Neural cell (in vitro differentiated cells): ENCODE measurements around the gene HS3ST2. TPM values are rescaled to one million over a fixed set of nuclear protein-coding genes. Genes with fewer than 3 reads are reported as not detected.

Experiments used
- H2AFZ ChIP-seq: fragments of 200-600, 300-800 bp; sonication (generic), shearing (Covaris generic); 2 replicates; pipeline ENCODE4 v1.6.0; 2014; ENCODE audit warnings: low read depth, mild to moderate bottlenecking, antibody characterized with exemption, low read length, moderate library complexity
- H3F3A ChIP-seq: fragments of 200-600 bp; shearing (Covaris generic); 2 replicates; pipeline ENCODE4 v1.6.1; 2016; ENCODE audit warnings: mild to moderate bottlenecking, moderate library complexity, mixed read lengths, antibody characterized with exemption, low read length; ENCODE audit not compliant: insufficient read depth, poor library complexity, severe bottlenecking
- H3K27ac ChIP-seq: fragments of 200-600, 300-800 bp; sonication (generic), shearing (Covaris generic); 2 replicates; pipeline ENCODE4 v1.5.1; 2014; ENCODE audit warnings: mild to moderate bottlenecking, low read length, moderate library complexity
- H3K27me3 ChIP-seq: fragments of 300-800, 200-600 bp; sonication (generic), shearing (Covaris generic); 2 replicates; pipeline ENCODE4 v1.6.0; 2014; ENCODE audit warnings: mild to moderate bottlenecking, low read depth, low read length, moderate library complexity; ENCODE audit not compliant: insufficient read depth
- H3K36me3 ChIP-seq: fragments of 300-800, 200-600 bp; sonication (generic), shearing (Covaris generic); 2 replicates; pipeline ENCODE4 v1.5.1; 2014; ENCODE audit warnings: mild to moderate bottlenecking, antibody characterized with exemption, low read length, moderate library complexity; ENCODE audit not compliant: insufficient read depth
- H3K4me2 ChIP-seq: fragments of 300-800, 200-600 bp; sonication (generic), shearing (Covaris generic); 2 replicates; pipeline ENCODE4 v1.6.0; 2014; ENCODE audit warnings: mild to moderate bottlenecking, low read length
- H3K4me3 ChIP-seq: fragments of 300-800, 200-600 bp; sonication (generic), shearing (Covaris generic); 2 replicates; pipeline ENCODE4 v1.5.1; 2014; ENCODE audit warnings: mild to moderate bottlenecking, low read length, moderate library complexity
- H3K79me2 ChIP-seq: fragments of 200-600 bp; shearing (Covaris generic); replicated peaks from 2 replicates; pipeline ENCODE4 v1.6.0; 2014; ENCODE audit warnings: mild to moderate bottlenecking, low read length, moderate library complexity; ENCODE audit not compliant: insufficient read depth
- H3K9ac ChIP-seq: fragments of 300-800, 200-600 bp; sonication (generic), shearing (Covaris generic); 2 replicates; pipeline ENCODE4 v1.6.1; 2016; ENCODE audit warnings: mild to moderate bottlenecking, low read length, mixed read lengths
- H3K9me2 ChIP-seq: fragments of 200-600 bp; shearing (Covaris generic); 2 replicates; pipeline ENCODE4 v1.6.1; 2016; ENCODE audit warnings: mild to moderate bottlenecking, low read length, mixed read lengths; ENCODE audit not compliant: insufficient read depth
- H3K9me3 ChIP-seq: fragments of 200-600, 300-800 bp; sonication (generic), shearing (Covaris generic); 2 replicates; pipeline ENCODE4 v1.6.1; 2016; ENCODE audit warnings: mild to moderate bottlenecking, mixed run types, low read length, moderate library complexity, mixed read lengths
- H4K20me1 ChIP-seq: fragments of 200-600 bp; shearing (Covaris generic); 2 replicates; pipeline ENCODE4 v1.6.1; 2016; ENCODE audit warnings: mild to moderate bottlenecking, mixed run types; ENCODE audit not compliant: insufficient read depth
- EP300 ChIP-seq: fragments of 450-650 bp; conservative IDR thresholded peaks from 2 replicates; pipeline ENCODE4 v1.6.1; 2014; ENCODE audit warnings: antibody characterized with exemption, mild to moderate bottlenecking, moderate library complexity; ENCODE audit not compliant: poor library complexity, severe bottlenecking
- EZH2 ChIP-seq: fragments of 200-600, 300-800 bp; shearing (Covaris generic), sonication (generic); IDR thresholded peaks from 2 replicates; pipeline ENCODE4 v1.6.1; 2014; ENCODE audit warnings: antibody characterized with exemption, low read length, borderline replicate concordance, mild to moderate bottlenecking; ENCODE audit not compliant: insufficient read depth, poor library complexity, severe bottlenecking
- MXI1 ChIP-seq: fragments of 450-650 bp; conservative IDR thresholded peaks from 2 replicates; pipeline ENCODE4 v1.6.1; 2014; ENCODE audit warnings: antibody characterized with exemption, mild to moderate bottlenecking; ENCODE audit not compliant: poor library complexity, severe bottlenecking
- POLR2AphosphoS5 ChIP-seq: IDR thresholded peaks from 2 replicates; pipeline ENCODE4 v1.6.1; 2012
- RAD21 ChIP-seq: fragments of 450-650 bp; conservative IDR thresholded peaks from 2 replicates; pipeline ENCODE4 v1.6.1; 2014; ENCODE audit warnings: antibody characterized with exemption, mild to moderate bottlenecking, moderate library complexity
- REST ChIP-seq: IDR thresholded peaks from 2 replicates; pipeline ENCODE4 v1.6.1; 2012; ENCODE audit warnings: borderline replicate concordance
- SMC3 ChIP-seq: fragments of 450-650 bp; conservative IDR thresholded peaks from 2 replicates; pipeline ENCODE4 v1.6.1; 2014; ENCODE audit warnings: antibody characterized with exemption, mild to moderate bottlenecking, moderate library complexity; ENCODE audit not compliant: poor library complexity
- TAF1 ChIP-seq: IDR thresholded peaks from 2 replicates; pipeline ENCODE4 v1.6.1; 2012; ENCODE audit warnings: low read depth
- polyA plus RNA-seq: library from polyadenylated mRNA; depleted of rRNA; stranded (reverse); fragments of >200 nt; gene quantifications from 2 replicates; pipeline ENCODE4 v1.2.3, GENCODE V29; 2014
- TF ChIP-seq, protein P1 (sequence below): fragments of 450-650 bp; IDR thresholded peaks from 2 replicates; pipeline ENCODE4 v1.5.1; 2014; ENCODE audit warnings: antibody characterized with exemption, mild to moderate bottlenecking, moderate library complexity; ENCODE audit not compliant: poor library complexity, severe bottlenecking

HS3ST2 gene
- polyA plus RNA-seq, 1 donor from 2014 or later: 3.0 TPM

GRCh38 chr16:22786284-22786683 is 27.7 kb upstream of the HS3ST2 start:
- Histone ChIP-seq H3K4me2 (no peak overlapping the region), H3K9me2 (no peaks in the 10 kb centered on the region), H3K27ac (no peak overlapping the region), H3K9me3 (no peaks in the 10 kb centered on the region), H3K27me3 (no peaks in the 10 kb centered on the region), H4K20me1 (no peaks in the 10 kb centered on the region), H3K4me3 (no peak overlapping the region), H3K9ac (no peak overlapping the region), H2AFZ (no peak overlapping the region), H3K36me3 (no peaks in the 10 kb centered on the region), H3K79me2 (no peaks in the 10 kb centered on the region), H3F3A (no peaks in the 10 kb centered on the region)
- no peak for TF ChIP-seq REST
- TF ChIP-seq RAD21: no peak
- no peak for TF ChIP-seq MXI1
- no peak for TF ChIP-seq EP300
- no peak for TF ChIP-seq TAF1
- TF ChIP-seq, protein P1, sequence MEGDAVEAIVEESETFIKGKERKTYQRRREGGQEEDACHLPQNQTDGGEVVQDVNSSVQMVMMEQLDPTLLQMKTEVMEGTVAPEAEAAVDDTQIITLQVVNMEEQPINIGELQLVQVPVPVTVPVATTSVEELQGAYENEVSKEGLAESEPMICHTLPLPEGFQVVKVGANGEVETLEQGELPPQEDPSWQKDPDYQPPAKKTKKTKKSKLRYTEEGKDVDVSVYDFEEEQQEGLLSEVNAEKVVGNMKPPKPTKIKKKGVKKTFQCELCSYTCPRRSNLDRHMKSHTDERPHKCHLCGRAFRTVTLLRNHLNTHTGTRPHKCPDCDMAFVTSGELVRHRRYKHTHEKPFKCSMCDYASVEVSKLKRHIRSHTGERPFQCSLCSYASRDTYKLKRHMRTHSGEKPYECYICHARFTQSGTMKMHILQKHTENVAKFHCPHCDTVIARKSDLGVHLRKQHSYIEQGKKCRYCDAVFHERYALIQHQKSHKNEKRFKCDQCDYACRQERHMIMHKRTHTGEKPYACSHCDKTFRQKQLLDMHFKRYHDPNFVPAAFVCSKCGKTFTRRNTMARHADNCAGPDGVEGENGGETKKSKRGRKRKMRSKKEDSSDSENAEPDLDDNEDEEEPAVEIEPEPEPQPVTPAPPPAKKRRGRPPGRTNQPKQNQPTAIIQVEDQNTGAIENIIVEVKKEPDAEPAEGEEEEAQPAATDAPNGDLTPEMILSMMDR: no peak
- no peak for TF ChIP-seq POLR2AphosphoS5
- no peak for TF ChIP-seq SMC3
- no peak for TF ChIP-seq EZH2

DNA sequence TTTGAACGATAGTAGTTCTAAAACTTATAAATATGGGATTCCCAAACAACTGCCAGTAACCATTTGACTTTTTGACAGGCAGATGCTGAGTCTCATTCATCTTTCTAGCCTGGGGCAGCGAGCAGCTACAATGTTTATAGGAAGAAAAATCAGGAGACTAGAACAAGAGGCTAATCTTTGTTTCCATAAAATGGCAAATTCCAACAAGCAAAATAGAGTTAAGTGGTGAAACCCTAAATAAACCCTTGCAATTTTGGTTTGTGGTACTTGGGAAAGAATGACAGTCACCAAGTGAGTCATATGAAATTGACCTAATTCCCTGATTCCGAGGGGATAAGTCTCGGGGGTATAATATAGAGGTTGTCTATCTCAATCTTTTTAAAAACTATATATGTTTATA is 27.3 kb upstream of the HS3ST2 start:
- Histone ChIP-seq H3K79me2 (no peaks in the 10 kb centered on the region), H3K9me3 (no peaks in the 10 kb centered on the region), H3K4me2 (no peak overlapping the region), H3K27me3 (no peaks in the 10 kb centered on the region), H4K20me1 (no peaks in the 10 kb centered on the region), H3K9ac (no peak overlapping the region), H2AFZ (no peak overlapping the region), H3F3A (no peaks in the 10 kb centered on the region), H3K9me2 (no peaks in the 10 kb centered on the region), H3K36me3 (no peaks in the 10 kb centered on the region), H3K4me3 (no peak overlapping the region), H3K27ac (no peak overlapping the region)
- TF ChIP-seq REST (no peak), EP300 (no peak), SMC3 (no peak), MXI1 (no peak), POLR2AphosphoS5 (no peak), EZH2 (no peak), TAF1 (no peak), RAD21 (no peak)
- TF ChIP-seq, protein P1: no peak
